GM18870 (cell line): ENCODE data around the gene DSCAM.
"Not testable (repeated sequence)": the region's sequence is repeated elsewhere in the genome, so short reads cannot be mapped to it uniquely, and the experiment has no call there.

Experiments
- ATAC-seq: cut with Tn5 transposase; IDR thresholded peaks from one replicate; pipeline ENCODE4 v1.9.1; 2021; ENCODE audit warnings: moderate library complexity; ENCODE audit not compliant: unreplicated experiment

DSCAM gene, protein sequence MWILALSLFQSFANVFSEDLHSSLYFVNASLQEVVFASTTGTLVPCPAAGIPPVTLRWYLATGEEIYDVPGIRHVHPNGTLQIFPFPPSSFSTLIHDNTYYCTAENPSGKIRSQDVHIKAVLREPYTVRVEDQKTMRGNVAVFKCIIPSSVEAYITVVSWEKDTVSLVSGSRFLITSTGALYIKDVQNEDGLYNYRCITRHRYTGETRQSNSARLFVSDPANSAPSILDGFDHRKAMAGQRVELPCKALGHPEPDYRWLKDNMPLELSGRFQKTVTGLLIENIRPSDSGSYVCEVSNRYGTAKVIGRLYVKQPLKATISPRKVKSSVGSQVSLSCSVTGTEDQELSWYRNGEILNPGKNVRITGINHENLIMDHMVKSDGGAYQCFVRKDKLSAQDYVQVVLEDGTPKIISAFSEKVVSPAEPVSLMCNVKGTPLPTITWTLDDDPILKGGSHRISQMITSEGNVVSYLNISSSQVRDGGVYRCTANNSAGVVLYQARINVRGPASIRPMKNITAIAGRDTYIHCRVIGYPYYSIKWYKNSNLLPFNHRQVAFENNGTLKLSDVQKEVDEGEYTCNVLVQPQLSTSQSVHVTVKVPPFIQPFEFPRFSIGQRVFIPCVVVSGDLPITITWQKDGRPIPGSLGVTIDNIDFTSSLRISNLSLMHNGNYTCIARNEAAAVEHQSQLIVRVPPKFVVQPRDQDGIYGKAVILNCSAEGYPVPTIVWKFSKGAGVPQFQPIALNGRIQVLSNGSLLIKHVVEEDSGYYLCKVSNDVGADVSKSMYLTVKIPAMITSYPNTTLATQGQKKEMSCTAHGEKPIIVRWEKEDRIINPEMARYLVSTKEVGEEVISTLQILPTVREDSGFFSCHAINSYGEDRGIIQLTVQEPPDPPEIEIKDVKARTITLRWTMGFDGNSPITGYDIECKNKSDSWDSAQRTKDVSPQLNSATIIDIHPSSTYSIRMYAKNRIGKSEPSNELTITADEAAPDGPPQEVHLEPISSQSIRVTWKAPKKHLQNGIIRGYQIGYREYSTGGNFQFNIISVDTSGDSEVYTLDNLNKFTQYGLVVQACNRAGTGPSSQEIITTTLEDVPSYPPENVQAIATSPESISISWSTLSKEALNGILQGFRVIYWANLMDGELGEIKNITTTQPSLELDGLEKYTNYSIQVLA (N-terminal part only)

DNA sequence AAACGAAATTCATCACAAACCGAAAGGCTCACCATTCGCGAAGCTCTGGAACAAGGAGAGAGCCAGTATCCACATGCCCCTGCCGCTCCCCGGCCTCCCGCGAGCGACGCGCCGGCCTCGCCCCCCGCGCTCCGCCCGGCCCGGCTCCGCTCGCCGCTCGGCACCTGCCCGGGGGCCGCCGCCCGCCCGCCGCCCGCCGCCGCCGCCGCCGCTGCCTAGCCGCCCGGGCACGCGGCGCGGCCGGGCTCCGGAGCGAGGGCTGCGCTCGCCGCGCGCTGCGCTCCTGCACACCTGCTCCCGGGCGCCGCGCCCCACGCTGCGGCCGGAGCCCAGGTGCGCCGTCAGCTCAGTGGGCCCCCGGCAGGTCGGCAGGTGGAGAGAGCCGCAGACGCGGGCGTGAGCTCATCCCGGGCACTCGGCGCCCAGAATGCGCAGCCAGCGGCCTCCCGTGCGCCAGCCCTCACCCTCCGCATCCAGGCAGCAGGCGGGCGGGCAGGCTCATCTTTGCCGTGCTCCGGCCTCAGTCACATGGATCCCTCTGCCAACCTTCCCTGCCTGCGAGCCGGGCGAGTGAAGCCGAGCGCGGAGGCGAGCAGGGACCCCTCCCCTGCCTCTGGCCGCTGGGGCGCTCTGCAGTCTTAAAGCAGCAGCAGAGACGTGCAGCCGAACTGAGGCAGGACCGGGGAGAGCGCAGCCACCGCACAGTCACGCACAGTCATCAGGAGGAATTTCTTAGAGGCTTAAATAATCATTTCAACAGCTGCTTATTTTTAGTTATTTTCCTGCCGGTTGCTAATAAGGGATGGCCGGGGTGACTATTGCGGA is at the start of gene DSCAM:
Gene DSCAM (minus strand): TSS at position 572 of the 825 bp plus-strand sequence. CDS start 497 bp downstream, at position 75.
- no peak for ATAC-seq

DNA sequence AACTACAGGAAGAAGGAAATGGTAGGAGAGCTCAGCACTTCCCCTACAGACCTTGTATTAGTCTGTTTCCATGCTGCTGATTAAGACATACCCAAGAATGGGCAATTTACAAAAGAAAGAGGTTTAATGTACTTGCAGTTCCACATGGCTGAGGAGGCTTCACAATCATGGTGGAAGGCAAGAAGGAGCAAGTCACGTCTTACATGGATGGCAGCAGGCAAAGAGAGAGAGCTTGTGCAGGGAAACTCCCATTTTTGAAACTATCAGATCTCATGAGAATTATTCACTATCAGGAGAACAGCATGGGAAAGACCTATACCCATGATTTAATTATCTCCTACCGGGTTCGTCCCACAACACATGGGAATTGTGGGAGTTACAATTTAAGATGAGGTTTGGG is 48.7 kb upstream of the DSCAM start:
- ATAC-seq = not testable (repeated sequence)

DNA sequence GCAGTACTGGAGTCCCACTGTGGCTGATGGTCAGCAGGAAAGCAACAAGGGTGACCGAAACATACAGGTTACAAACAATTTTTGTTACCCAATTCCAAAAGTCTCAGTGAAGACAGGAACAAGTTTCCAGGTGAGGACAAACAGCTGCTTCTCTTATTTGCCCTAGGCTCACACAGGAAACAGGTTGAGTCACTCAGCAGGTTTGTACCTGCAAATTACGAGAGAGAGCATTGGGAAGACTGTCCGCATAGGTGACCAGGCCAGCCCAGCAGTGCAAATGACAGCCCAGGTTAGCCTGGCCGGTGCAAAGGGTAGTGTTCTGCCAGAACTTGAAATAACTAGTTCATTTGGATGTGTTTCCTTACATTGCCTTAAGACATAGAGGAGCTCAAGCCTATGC is 40.0 kb upstream of the DSCAM start:
- no peak for ATAC-seq

DNA sequence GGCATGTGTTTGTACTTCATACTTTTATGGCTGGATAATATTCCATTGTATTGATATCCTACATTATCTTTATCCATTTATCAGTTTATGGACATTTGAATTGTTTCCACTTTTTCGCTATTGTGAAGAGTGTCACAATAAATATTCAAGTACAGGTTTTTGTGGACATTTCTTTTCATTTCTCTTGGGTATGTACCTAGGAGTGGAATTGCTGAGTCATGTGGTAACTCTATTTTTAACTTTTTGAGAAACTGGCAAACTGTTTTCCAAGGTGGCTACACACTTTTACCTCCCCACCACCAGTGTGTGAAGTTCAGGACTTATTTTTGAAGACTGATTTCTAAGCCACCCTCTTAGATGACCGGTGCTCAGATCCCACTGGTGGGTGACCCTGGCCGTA is 39.0 kb upstream of the DSCAM start:
- ATAC-seq = no peak

DNA sequence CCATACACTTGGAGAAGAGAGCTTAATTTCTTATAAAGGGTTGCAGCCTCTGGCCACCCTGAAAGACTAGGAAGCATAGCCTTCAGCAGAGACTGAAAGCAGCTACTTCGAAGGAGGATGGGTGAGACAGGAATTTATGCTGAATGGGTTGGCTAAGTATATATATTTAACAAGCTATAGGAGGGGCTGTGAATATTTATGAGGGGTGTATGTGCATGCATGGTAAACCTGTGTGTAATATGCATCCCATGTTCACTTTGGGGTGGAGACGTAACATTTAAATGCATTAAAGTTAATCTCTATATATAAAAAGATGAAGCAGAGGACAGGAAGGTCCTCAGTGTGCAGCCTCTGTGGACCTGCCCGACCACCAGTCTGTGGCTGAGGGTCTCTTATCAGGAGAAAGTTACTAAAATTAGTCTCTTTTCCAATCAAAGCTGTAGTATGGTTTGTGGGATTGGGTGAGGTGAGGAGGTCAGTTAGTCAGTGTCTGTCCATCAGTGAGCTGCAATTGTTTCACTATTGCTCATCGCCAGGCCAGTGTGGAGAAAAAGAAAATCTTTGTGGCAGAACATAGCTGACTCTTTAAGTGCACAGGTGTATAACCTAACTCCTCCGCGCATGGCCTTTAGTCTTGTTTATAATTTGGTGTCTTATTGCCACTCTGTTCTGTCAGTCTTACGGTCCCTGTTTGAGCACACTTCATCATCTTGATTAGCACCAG is 35.4 kb upstream of the DSCAM start:
- ATAC-seq = no peak

DNA sequence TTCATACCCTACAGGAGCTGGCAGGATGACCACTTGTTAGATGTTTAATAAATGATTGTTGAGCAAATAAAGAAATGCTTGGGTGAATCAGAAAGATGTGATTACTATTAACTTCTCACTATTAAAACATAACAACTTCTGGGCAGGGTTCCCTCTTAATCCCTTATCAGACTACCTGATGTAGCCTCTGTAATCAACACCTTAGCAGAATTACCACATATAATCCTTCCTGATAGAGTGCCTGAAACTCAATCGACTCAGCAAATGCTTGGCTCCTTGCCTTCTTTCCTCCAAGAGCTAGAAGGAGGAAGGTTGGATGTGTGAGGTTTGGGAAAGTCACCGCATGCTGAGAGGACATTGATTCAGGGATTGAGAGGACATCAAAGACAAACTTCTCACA is 34.8 kb upstream of the DSCAM start:
- ATAC-seq = no peak

DNA sequence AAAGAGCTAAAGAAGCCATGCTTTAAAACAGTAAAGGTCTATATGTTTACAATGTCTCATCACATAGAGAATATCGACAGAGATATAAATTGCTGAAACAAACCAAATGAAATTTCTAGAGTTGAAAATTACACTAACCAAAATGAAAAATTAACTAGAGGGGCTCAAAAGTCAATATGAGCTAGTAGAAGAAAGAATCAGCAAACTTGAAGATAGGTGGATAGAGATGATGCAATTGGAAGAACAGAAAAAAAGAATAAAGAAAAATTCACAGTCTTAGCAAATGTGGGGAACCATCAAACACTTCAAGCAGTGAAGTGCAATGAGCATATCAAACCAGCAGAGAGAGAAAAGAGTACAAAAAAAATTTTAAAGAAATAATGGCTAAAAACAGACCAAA is 24.1 kb upstream of the DSCAM start:
- ATAC-seq = no peak

DNA sequence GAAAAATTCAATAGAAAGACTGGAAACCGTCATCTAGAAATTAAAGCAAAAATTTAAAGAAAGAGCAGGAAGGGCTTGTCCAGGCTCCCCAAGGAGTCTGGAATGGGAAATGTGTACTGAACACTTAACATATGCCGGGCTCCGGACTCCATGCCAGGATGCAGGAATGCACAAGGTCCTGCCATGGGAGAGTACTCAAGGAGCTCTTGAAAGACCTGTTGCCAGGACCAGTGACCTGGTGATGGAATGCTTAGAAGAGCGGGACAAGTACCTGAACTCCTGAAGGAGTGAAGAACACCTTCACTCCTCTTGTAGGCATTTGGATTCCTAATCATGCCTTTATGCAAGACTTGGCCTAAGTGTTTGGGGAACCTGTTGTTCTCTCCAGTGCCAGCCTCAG is 16.9 kb upstream of the DSCAM start:
- ATAC-seq = no peak

DNA sequence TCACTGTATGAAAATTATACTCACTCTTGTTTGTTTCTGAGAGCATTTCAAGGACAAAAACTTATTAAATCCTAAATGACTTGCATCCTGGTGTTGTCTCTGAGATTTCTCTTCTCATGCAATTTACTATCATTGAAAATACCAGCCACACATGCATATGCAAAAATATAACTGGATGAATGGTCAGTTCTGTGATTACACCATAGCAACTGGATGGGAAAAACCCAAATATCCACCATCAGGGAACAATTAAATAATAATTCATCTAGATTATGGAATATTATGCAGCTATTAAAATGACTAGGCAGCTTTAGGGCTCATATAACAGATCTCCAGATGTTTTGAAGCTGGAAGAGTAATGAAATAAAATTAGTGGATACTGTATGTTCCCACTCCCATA is 11.6 kb upstream of the DSCAM start:
- no peak for ATAC-seq

DNA sequence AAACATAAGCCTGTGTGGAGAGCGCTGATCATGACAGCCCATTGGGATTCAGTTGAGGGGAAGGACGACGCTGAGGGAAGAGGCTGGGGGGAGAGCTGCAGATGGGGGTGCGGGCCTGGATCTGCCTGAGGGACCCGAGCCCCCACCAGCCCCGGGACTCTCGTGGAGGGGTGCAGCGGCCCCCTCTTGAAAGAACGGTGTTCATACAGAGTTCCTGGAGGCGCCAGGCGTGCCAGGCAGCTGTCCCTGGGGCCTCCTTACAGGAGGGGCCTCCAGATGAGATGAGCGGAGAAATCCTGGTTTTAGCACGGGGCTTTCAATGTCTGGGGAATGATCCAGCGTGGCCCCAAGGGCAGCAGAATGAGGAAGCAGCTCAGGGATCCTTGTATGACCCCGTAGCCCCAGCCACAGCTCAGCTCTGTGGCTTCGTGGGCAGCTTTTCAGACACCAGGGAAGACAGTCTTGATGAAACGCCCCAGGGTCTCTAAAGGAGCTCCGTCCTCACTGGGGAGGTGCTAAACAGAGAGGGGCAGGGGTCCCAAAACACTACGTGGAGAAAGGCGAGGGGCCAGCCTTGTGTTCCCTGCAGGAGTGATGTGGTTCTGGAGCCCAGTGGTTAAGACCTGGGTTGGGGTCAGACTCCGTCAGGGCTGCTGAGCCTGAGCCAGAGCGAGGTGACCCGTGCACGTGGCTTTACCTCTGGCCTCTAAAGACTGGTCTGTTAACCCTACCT is 7.2 kb upstream of the DSCAM start:
- no peak for ATAC-seq

DNA sequence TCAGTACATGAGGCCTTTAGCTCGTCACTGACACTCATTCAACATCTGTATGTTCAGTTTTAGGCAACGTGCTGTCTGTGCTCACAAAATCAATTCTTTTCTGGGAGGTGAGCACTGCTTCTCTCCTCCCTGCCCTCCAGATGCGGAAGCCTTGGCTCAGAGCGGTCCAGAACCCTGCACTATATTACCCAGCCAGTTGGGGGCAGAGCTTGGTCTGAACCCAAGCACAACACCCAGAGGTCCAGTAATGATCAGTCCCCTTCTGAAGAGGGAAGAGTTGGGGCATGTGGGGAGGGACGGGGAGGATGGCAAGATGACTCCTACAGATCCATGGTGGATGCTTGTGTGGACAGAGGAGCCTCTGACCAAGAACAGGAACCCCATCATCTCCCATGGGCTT is 5.6 kb upstream of the DSCAM start:
- ATAC-seq = no peak

DNA sequence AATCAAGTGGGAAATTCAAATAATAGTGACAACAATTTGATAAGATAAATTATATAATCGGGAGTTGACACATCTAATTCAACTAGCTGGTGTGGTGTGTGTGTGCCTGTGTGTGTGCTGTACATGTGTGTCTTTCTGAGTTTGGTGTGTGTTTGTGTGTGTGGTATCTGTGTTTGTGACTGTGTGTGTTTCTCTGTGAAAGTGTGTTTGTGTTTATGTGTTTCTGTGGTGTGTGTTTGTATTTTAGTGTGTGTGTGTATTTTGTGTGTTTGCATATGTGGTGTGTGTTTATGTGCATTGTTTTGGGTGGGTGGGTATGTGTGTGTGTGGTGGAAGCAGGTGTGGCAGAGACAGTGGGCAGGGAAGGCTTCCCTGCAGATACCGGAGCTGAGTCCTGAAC is 4.8 kb upstream of the DSCAM start:
- ATAC-seq = no peak

DNA sequence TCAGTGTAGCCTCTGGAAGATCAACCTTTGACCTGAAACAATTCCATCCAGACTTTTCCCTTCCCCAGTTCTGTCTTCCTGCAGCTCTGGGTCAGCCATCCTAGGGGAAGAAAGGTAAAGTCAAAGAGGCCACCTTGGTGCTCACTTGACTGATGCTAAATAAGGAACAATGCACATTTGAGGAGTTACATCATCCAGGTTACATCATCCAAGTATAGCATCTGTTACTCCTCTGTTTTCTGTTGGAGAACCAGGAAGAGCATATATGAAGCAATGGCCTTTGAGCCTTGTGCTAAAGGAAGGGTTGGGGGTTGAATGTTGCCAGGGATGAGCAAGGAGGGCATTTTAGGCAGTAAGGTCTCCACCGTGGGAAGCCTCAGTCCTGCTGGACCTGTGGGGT is 3.1 kb upstream of the DSCAM start:
- ATAC-seq = no peak

DNA sequence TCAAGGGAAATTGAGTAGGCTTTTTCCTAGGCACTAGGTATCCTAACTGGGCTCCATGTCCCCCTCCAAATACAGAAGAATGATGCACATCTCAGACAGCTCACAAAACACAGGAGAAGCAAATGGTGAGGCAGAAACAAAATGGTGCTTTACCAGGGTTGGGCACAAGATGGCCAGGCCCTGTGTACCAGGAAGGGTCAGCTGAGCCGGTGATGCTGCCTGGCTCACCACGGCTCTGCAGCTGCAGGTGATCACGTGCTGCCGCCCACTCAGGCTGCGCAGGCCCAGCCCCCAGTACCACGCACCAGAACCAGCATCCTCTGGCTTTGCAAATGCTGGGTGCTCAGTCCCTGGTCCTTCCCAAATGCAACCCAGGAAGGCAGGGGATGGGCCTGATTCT is 993 bp upstream of the DSCAM start:
- no peak for ATAC-seq

DNA sequence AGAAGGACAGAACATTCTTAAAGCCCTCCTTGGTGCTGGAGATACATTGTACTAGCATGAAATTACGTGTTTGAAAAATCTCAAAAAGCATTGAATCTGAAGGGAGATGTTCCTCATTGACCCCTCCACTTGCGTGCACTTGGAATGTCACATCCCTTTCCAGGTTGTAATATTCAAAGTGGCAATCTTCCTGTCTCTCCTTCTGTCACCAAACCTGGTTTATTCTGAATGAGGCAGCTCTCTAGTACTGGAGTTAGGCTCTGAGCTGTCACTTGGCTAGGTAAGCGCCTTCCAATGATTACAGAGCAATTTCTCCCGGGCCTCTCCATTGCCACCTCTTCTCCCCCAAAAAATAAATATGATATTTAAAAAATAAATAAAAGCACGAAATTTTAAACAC is 855 bp downstream of the DSCAM start:
- no peak for ATAC-seq

DNA sequence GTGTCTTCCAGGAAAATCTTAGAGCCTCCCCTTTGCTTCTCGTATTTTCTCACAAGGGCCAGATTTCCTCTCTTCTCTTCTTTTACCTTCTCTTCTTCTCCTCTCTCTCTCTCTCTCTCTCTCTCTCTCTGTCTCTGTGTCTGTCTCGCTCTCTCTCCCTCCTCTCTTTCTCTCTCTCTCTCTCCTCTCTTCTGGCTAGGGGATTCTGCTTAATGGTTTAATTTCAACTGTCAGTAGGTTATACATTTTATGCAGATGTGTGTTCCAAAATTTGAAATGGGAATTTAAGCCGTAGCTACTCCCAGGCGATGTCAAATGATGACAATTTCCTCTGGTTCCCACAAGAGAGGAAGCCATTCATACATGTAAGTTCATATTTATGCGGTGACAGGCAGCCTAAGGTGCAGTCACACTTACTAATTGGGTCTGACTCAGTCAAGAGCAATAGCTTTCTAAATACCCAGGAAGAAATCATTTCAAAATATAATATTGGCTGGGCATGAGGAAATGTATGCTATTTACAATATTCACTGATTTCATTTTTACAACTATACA is 1.4 kb downstream of the DSCAM start:
- no peak for ATAC-seq

DNA sequence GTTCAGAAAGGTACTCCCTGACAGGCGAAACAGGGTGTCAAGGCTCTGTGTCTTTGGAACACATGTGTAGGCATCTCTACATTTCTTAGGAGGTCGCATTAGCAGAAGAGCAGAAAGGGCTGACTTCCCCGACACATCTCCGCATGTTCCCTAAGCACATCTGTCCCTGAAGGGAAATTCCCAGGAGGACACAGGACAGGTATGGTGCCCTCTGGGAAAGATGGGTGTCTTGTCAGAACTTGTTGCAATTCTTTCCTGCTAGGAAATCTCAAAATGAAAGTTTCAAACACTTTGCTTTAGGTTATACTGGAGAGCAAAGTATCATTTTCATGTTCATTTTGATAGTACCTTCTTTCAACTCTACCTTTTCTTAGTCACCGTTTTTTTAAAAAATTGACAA is 2.0 kb downstream of the DSCAM start:
- ATAC-seq = no peak

DNA sequence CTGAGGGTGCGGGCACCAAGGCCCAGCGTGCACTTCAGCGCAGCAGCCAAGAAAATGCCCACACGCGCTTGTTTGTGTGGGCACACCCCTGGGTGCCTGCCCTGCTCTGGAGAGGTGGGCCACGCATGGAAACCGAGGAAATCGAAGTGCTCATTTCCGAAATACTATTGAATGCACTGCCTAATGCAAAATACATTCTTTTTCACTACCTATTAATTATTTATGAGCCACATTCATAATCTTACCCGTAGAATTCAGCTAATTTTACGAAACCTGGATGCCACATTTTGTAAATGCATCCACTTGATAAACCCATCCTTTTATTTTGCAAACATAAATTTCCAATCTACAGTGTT is 4.8 kb downstream of the DSCAM start:
- ATAC-seq = no peak

DNA sequence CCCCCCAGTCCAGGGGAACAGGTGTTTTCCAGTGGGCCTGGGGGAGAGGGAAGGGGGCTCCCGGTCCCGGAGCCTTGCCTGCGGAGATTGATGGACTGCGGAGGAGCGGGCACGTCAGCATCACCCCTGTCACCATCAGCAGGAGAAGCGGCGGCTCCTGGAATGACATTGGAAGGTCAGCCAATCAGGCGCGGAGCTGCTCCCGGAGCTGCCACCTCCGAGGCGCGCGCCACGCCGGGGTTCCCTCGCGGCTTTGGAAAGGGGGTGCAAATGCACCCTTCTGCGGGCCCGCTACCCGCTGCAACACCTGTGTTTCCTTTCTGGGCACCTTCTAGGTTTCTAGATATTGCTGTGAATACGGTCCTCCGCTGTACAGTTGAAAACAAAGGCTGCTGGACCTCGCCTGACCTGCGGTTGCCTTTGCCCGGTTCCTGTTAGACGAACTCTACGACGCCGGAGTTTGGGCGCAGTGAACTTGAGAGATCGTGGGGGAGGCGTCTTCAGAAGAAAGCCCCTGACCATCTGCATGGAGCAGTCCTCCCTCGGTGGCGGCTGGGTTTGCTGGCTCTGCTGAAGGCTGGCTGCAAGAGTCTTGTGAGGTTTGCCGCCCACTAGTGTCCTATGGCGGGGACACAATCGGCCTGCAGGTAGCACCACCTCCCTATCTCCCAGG is 5.3 kb downstream of the DSCAM start:
- ATAC-seq = no peak
